Measurements from ENCODE around the gene ZHX3.
"Not testable (repeated sequence)": the region's sequence is repeated elsewhere in the genome, so short reads cannot be mapped to it uniquely, and the experiment has no call there.

The ZHX3 gene

DNA sequence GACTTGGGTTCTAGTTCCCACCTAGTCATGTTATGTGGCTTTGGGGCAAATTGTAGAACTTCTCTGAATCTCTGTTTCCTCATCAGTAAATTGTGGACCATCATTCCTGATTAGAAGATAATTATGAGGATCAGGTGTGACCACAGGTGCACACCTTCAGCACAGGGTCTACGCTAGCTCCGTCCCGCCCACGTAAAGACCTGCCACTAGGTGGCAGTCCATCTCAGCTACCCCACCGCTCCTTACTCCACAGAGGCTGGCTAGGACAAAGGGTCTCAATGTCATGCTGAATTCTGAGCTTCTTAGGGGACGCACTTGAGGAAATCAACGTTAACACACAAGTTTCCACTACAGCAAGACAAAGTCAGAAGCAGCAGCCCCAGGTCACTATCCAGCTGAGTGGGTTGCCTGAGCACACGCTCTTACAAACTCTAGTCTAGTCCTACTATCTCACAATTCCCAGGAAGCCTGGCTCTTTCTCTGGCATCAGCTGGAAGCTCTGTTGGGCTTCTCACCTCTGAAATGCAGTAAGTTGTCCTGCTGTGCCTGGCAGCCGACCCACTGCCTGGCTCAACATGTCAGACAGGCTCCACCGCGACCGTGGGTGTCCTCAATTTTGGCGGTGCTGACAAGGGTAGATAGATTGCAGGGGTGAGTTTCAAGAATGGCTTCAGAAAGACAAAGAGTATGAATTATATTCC, 182.2 kb downstream of the ZHX3 start:
- DNase-seq (ENCODE audit: low spot score) = peak; percentile 78

- DNase-seq (ENCODE audit: low spot score) = no peak
Observed at GRCh38 chr20:41134362-41135186, 183.0 kb downstream of the ZHX3 start.

GRCh38 chr20:41133709-41134361, 183.7 kb downstream of the ZHX3 start:
- DNase-seq (ENCODE audit: low spot score) = peak; percentile 60

DNA sequence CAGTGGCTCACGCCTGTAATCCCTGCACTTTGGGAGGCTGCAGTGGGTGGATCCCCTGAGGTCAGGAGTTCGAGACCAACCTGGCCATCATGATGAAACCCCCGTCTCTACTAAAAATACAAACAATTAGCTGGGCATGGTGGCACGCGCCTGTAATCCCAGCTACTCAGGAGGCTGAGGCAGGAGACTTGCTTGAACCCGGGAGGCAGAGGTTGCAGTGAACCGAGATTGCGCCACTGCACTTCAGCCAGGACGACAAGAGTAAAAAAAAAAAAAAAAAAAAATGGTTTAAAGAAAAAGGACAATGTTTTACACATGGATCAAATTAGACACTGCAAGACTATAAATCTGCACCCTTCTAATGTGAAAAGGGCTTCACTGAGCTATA, 185.1 kb downstream of the ZHX3 start:
- not testable (repeated sequence) for DNase-seq (ENCODE audit: low spot score)

DNA sequence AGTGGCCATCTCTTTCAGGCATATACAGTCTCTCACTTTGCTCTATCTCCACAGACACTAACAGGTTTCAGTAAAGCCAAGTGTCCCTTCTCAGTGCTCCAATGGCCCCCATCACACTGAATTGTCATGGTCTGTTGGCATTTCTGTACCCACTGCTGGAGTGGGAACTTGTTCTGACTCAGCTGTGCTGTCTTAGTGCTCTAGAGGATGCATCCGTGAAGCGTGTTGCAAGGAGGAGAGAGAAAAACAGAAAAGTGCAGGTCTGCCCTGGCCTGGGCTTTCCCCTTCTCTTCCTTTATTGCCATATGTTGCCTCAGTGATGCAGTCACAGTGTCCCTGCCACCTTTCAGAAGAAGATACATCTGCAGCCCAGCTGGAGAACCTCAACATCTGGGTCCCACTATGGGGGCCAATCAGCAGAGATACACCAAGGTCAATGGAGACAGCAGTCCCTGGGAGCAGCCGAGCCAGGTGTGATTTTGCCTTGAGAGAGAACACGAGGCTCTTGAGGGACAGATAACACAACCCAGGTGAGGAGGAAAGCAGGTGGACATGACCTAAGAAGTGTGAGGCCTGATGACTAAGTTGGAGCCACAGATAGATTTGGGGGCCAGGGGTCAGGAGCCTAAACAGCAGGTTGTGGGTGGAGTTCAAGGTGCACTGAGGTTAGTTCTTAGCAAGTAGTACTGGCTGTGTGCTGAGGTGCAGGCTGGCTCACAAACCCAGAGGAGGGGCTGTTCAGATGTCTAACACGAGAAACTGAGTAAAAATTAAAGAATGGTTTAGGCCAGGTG, 185.7 kb downstream of the ZHX3 start:
- peak; percentile 53 for DNase-seq (ENCODE audit: low spot score)

Measured in NAMALWA (cell line).